Nephron progenitor cell (in vitro differentiated cells): ENCODE data around the gene SCCPDH.

Experiments used
- DNase-seq: peaks from one replicate; pipeline ENCODE4 v3.0.0; 2021
- H3K27ac Mint-ChIP-seq: 2 replicates; pipeline ENCODE4 v1.8.0; 2021; ENCODE audit warnings: mild to moderate bottlenecking, moderate library complexity, mixed read lengths
- H3K27me3 Mint-ChIP-seq: 2 replicates; pipeline ENCODE4 v1.8.0; 2021; ENCODE audit warnings: mild to moderate bottlenecking, low read depth, mixed read lengths; ENCODE audit not compliant: poor library complexity
- H3K36me3 Mint-ChIP-seq: 2 replicates; pipeline ENCODE4 v1.8.0; 2021; ENCODE audit warnings: low read depth, mixed read lengths
- H3K4me1 Mint-ChIP-seq: 2 replicates; pipeline ENCODE4 v1.8.0; 2021; ENCODE audit warnings: mixed read lengths
- H3K4me3 Mint-ChIP-seq: 2 replicates; pipeline ENCODE4 v1.8.0; 2021; ENCODE audit warnings: mild to moderate bottlenecking, moderate library complexity, mixed read lengths
- H3K9me3 Mint-ChIP-seq: 2 replicates; pipeline ENCODE4 v1.8.0; 2021; ENCODE audit warnings: mild to moderate bottlenecking, moderate library complexity, mixed read lengths
- TF ChIP-seq, protein P1 (sequence below): fragments of 200-600 bp; sonication (generic); IDR thresholded peaks from 2 replicates; pipeline ENCODE4 v1.5.0; 2021; ENCODE audit warnings: antibody characterized with exemption

Gene SCCPDH

DNA sequence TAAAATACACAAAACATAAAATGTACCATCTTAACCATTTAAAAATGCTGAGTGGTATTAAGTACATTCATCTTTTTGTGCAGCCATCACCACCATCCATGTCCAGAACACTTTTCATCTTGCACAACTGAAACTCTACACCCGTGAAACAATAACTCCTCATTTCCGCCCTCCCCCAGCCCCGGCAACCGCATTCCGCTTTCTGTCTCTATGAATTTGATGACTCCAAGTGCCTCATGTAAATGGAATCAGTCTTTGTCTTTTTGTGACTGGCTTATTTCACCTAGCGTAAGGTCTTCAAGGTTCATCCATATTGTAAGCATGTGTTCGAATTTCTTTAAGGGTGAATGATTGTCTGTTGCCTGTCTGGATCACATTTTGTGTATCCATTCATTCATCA is 37.2 kb downstream of the SCCPDH start:
- Mint-ChIP-seq H3K4me3 (no peak overlapping the region), H3K27me3 (no peaks in the 10 kb centered on the region), H3K4me1 (peaks cover 21% of the 10 kb centered on the region), H3K36me3 (peaks cover 81% of the 10 kb centered on the region), H3K9me3 (no peaks in the 10 kb centered on the region), H3K27ac (peak overlapping the region; percentile 1)
- TF ChIP-seq, protein P1, sequence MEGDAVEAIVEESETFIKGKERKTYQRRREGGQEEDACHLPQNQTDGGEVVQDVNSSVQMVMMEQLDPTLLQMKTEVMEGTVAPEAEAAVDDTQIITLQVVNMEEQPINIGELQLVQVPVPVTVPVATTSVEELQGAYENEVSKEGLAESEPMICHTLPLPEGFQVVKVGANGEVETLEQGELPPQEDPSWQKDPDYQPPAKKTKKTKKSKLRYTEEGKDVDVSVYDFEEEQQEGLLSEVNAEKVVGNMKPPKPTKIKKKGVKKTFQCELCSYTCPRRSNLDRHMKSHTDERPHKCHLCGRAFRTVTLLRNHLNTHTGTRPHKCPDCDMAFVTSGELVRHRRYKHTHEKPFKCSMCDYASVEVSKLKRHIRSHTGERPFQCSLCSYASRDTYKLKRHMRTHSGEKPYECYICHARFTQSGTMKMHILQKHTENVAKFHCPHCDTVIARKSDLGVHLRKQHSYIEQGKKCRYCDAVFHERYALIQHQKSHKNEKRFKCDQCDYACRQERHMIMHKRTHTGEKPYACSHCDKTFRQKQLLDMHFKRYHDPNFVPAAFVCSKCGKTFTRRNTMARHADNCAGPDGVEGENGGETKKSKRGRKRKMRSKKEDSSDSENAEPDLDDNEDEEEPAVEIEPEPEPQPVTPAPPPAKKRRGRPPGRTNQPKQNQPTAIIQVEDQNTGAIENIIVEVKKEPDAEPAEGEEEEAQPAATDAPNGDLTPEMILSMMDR, result no peak
- no peak for DNase-seq

DNA sequence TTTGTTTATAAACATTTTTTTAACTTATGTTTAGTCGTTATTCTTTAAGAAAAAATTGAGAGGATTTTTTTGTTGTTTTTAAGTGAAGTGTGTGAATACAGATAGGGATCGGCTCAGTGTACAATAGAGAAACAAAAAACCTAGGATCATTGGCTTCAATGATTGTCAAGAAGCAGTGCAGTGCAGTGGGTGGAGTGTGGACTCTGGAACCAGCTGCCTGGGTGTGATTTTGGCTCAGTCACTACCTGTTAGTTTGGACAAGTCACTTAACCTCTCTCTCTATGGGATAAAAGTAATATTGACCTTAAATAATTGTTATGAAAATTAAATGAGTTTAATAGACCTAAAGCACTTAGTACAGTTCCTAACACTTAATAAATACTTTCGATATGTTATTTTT is 41.3 kb downstream of the SCCPDH start:
- Mint-ChIP-seq H3K9me3 (no peaks in the 10 kb centered on the region), H3K4me1 (peaks cover 22% of the 10 kb centered on the region), H3K4me3 (no peak overlapping the region), H3K27me3 (no peaks in the 10 kb centered on the region), H3K27ac (no peak overlapping the region), H3K36me3 (peaks cover 77% of the 10 kb centered on the region)
- TF ChIP-seq, protein P1, result no peak
- DNase-seq, result no peak

DNA sequence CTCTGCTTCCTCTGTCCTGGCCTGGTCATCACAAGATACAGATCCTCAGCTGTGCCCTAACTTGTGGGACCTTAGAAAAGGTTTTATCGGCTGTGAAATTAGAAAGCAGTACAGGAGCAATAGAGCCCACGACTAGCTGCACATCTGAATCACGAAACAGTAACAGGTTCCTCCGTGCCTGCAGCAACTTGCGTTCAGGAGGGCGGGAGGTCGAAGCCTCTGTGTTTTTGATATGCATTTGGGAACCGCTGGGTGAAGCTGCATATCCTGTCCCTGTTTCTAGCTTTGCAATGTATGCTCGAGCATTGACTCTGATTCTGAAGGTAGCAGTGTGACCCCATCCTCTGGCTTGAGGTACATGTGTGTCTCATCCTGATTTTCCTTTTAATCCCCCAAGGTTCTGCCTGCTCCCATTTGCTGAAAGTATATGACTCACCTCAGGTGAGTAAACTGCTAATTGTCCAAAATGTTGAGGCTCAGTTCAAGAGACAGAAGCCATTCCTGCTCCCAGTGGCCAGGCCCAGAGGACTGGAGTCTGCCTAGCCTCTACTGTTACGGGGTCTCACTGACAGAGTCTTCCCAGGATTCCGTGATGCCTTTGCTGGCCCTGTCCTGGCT is 44.3 kb downstream of the SCCPDH start:
- Mint-ChIP-seq H3K4me3 (no peak overlapping the region), H3K27ac (peak overlapping the region; percentile 79), H3K4me1 (peaks cover 10% of the 10 kb centered on the region), H3K9me3 (no peaks in the 10 kb centered on the region), H3K36me3 (peaks cover 75% of the 10 kb centered on the region), H3K27me3 (no peaks in the 10 kb centered on the region)
- DNase-seq, result no peak
- TF ChIP-seq, protein P1, result no peak

DNA sequence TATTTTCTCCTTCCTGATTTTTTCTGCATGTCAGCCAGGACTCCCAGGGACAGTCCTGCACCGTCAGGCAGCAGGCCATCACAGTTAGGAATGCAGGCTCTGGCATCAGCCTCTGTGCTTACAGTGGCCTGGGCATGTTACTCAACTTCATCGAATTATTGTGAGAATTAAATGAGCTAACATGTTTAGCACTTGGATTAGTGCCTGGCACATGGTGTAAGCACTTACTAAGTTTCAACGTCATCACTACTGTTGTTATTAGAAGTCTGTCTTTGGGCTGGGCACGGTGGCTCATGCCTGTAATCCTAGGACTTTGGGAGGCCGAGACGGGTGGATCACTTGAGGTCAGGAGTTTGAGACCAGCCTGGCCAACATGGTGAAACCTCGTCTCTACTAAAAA is 45.1 kb downstream of the SCCPDH start:
- DNase-seq, result no peak
- no peaks in the 10 kb centered on the region for H3K9me3 Mint-ChIP-seq
- H3K4me1 Mint-ChIP-seq, result peaks cover 10% of the 10 kb centered on the region

DNA sequence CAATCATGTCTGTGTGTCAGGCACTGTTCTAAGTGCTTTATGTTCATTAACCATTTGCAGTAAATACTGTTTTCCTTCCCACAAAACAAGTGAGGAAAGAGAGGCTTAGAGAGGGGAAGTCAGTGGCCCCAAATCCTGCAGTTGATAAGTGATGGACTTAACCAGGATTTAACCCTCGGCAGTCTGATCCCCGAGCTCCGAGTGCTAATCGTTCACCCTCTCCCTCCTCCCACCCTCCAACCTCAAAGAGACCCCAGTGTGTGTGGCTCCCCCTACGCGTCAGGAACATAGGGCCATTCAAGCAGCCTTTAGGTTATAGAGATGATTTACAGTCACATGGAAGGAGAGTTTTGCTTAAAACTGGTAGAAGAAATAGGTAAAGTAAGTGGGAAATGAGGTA is 47.2 kb downstream of the SCCPDH start:
- TF ChIP-seq, protein P1, result no peak
- Mint-ChIP-seq H3K4me3 (no peak overlapping the region), H3K4me1 (peaks cover 25% of the 10 kb centered on the region), H3K27me3 (no peaks in the 10 kb centered on the region), H3K36me3 (peaks cover 76% of the 10 kb centered on the region), H3K27ac (no peak overlapping the region), H3K9me3 (no peaks in the 10 kb centered on the region)
- DNase-seq, result no peak

More for the DNA sequence above, 45.1 kb downstream of the SCCPDH start:
- Mint-ChIP-seq H3K4me3 (no peak overlapping the region), H3K36me3 (peaks cover 75% of the 10 kb centered on the region), H3K27ac (peak overlapping the region; percentile 79), H3K27me3 (no peaks in the 10 kb centered on the region)
- TF ChIP-seq, protein P1, result no peak

DNA sequence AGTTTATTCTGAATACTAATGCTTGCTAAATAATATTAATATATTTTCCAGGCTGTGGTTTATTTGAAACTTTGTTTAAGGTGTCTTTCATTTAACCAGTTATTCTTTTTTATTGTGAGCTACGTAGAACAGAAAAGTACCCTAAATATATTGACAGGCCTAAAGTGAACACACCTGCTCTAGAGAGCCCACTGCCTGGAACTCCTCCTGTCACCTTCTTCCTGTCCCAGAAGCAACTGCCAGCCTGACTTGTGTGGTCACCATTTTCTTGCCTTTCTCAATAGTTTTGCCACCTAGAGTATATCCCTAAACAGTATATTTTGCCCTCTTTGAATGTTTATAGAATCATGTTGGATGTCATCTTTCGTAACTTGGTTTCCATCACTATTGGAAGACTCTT is 48.5 kb downstream of the SCCPDH start:
- no peak overlapping the region for H3K4me3 Mint-ChIP-seq
- H3K27ac Mint-ChIP-seq, result no peak overlapping the region
- H3K36me3 Mint-ChIP-seq, result peaks cover 82% of the 10 kb centered on the region
- H3K4me1 Mint-ChIP-seq, result peaks cover 28% of the 10 kb centered on the region
- no peaks in the 10 kb centered on the region for H3K27me3 Mint-ChIP-seq
- H3K9me3 Mint-ChIP-seq, result no peaks in the 10 kb centered on the region
- TF ChIP-seq, protein P1, result no peak
- DNase-seq, result no peak
